GM08714 (cell line): Measurements from ENCODE around the gene HAUS7.

Experiments
- H3K4me3 ChIP-seq: fragments of 200-500 bp; sonication (Bioruptor generic); 2 replicates; pipeline ENCODE4 v1.5.1; 2014; ENCODE audit warnings: mild to moderate bottlenecking, low read length, inconsistent platforms
- ZNF274 ChIP-seq: IDR thresholded peaks from 2 replicates; pipeline ENCODE4 v1.6.1; 2012; ENCODE audit warnings: mild to moderate bottlenecking, low read depth, low read length

The HAUS7 gene

DNA sequence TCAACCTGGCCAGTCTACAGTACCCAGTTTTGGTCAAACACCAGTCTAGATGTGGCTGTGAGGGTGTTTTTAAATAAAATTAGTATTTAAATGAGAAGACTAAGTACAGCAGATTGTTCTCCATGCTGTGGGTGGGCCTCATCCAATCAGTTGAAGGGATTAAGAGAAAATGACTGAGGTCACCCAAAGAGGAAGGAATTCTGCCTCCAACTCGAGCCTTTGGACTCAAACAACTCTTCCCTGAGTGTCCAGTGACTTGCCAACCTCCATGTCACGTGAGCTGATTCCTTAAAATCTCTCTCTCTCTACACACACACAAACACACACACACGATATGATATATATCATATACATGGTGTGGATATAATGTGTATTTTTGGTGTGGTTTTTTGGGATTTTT, 34.5 kb downstream of the HAUS7 start:
- no peak overlapping the region for H3K4me3 ChIP-seq
- no peak for TF ChIP-seq ZNF274

GRCh38 chrX:153434801-153435200, 35.6 kb downstream of the HAUS7 start:
- H3K4me3 ChIP-seq: no peak overlapping the region
- no peak for TF ChIP-seq ZNF274

DNA sequence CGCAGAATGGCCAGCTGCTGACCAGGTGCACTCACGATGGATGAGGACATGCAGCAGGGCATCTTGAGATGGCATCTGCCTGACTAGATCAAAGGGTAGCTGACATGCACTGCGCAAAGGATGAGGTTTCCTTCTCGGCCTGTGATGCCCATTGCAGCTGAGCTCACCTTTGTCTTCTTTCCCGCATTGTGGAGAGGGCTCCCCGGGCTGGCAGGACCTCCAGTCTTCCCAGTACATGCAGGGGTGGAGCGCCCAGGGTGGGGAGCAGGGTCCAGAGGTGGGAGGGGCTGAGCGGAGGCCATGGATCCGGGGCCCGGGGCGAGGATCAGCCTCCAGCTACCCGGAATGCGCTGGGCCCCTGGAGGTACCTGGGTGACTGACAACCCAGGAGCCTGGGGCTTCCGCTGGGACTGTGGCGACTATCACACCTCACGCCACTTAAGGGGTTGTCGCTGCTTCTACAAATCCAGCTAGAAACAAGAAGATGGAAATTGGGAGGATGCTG, 36.5 kb downstream of the HAUS7 start:
- TF ChIP-seq ZNF274: no peak
- H3K4me3 ChIP-seq: no peak overlapping the region

- no peak overlapping the region for H3K4me3 ChIP-seq
- TF ChIP-seq ZNF274: no peak
Measured at GRCh38 chrX:153433161-153433680, 37.2 kb downstream of the HAUS7 start.

- no peak for TF ChIP-seq ZNF274
- H3K4me3 ChIP-seq: no peak overlapping the region
Measured at GRCh38 chrX:153430796-153431195, 39.6 kb downstream of the HAUS7 start.

DNA sequence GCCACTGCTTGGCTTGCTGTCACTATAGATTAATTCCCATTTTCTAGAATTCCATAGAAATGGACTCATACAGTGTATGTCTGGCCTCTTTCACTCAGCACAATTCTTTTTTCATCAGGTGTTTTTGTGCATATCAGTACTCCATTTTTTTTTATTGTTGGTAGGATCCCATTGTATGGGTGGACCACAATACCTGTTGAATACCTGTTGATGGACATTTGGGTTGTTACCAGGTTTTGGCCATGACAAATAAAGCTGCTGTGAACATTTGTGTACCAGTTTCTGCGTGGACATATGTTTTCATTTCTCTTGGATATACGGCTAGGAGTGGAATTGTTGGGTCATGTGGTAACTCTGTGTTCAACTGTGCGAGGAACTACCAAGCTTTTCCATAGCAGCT, 44.2 kb downstream of the HAUS7 start:
- no peak overlapping the region for H3K4me3 ChIP-seq
- TF ChIP-seq ZNF274: no peak

DNA sequence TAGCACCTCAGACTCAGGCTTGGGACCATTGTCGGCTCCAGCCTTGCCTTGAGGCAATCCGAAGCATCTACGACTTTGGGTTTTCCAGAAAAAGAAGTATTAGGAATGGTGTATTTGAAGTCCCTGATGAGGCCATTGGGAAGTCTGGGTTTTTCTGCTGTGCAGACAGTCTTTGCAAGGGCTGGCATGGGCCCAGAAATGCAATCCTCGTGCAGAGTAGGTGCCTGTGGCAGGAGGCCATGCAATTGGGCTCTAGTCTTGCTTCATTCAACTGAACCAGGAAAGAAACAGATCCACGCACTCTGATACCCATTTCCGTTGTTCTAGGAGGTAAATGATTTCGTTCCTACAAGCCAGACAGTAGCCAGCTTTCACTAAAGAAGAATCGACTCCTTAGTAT, 46.7 kb downstream of the HAUS7 start:
- TF ChIP-seq ZNF274: no peak
- no peak overlapping the region for H3K4me3 ChIP-seq

- H3K4me3 ChIP-seq: no peak overlapping the region
- no peak for TF ChIP-seq ZNF274
Measured at GRCh38 chrX:153421856-153422255, 48.5 kb downstream of the HAUS7 start.

DNA sequence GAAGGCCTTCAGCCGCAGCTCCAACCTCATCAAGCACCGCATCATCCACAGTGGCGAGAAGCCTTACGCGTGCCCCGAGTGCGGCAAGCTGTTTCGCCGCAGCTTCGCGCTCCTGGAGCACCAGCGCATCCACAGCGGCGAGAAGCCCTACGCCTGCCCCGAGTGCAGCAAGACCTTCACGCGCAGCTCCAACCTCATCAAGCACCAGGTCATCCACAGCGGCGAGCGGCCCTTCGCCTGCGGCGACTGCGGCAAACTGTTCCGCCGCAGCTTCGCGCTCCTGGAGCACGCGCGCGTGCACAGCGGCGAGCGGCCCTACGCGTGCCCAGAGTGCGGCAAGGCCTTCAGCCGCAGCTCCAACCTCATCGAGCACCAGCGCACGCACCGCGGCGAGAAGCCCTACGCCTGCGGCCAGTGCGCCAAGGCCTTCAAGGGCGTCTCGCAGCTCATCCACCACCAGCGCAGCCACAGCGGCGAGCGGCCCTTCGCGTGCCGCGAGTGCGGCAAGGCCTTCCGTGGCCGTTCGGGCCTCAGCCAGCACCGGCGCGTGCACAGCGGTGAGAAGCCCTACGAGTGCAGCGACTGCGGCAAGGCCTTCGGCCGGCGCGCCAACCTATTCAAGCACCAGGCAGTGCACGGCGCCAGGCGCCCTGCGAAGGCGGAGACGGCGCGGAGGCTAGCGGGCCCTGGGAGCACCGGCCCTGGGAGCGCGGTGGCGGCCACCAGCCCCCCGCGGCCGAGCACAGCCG, 49.4 kb downstream of the HAUS7 start:
- H3K4me3 ChIP-seq: no peak overlapping the region
- no peak for TF ChIP-seq ZNF274

DNA sequence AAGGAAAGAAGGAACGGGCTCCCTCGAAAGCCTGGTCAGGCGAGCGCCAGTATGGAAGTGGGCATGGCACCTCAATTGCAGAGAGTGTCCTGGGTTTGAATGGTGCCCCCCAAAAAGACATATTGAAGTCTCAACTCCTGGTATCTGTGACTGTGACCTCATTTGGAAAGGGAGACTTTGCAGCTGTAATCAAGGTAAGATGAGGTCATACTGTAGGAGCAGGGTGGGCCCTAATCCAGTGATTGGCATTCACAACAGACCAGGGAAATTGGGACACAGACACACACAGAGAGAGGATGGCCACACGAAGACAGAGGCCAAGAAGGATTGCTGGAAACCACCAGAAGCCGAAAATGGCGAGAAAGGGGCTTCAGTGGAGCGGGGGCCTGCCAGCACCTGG, 52.7 kb downstream of the HAUS7 start:
- H3K4me3 ChIP-seq: no peak overlapping the region
- TF ChIP-seq ZNF274: no peak

DNA sequence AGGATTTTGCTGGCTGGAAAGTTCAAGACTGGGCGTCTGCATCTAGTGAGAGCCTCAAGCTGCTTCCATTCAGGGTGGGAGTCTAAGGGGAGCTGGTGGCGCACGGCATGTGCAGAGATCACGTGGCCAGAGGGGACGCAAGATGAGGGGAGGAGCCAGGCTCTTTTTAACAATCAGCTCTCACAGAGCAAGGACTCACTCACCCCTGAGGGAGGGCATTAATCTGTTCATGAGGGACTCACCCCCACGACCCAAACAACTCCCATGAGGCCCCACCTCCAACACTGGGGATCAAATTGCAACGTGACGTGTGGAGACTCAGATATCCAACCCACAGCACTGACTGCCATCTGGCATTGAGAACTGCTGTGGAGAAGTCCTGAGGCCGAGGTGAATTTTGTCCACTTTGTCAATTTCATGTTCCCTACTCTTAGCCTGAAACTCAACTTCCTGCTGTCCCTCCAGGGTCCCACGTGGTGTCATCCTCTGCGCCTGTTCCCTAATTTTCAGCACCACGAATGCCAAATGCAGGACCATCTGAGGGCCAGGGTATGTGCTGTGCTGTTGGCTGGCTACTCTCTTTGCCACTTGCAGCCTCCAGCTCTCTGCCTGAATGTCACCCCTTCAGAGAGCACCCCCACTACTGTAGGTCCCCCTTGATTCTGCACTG, 53.5 kb downstream of the HAUS7 start:
- no peak for TF ChIP-seq ZNF274

GRCh38 chrX:153414856-153415510, 55.4 kb downstream of the HAUS7 start:
- no peak for TF ChIP-seq ZNF274
- H3K4me3 ChIP-seq: no peak overlapping the region

More for the DNA sequence above, 53.5 kb downstream of the HAUS7 start:
- no peak overlapping the region for H3K4me3 ChIP-seq

- no peak overlapping the region for H3K4me3 ChIP-seq
- TF ChIP-seq ZNF274: no peak
Measured at GRCh38 chrX:153413731-153414130, 56.6 kb downstream of the HAUS7 start.
